ENCODE measurements around the gene ZBTB7C. TPM values are rescaled to one million over a fixed set of nuclear protein-coding genes. Genes with fewer than 3 reads are reported as not detected.

ZBTB7C gene
- total and polyA plus RNA-seq, 2 of the 8 experiments (the other 6 are each of a cell fraction or from before 2014, with no cell fraction given), result 0.15 to 0.45 TPM

- TF ChIP-seq YY1 (IDR thresholded peaks at IDR 0.05; ENCODE audit: low read depth, low read length) (no peak), SRF (IDR thresholded peaks at IDR 0.05; ENCODE audit: low read depth, low read length) (no peak), CREB1 (IDR thresholded peaks at IDR 0.05) (no peak)
These were observed 131.1 kb downstream of the ZBTB7C start (continued) for GRCh38 chr18:48278081-48278480.
